Kidney epithelial cell (primary cell): ENCODE data around the gene SH2D2A. TPM values are rescaled to one million over a fixed set of nuclear protein-coding genes. Genes with fewer than 3 reads are reported as not detected.
A peak's percentile ranks its signal among the peaks of the same experiment; 100 is the strongest.

Experiments used
- DNase-seq: peaks from one replicate; pipeline ENCODE4 v3.0.0-alpha.2; 2010; ENCODE audit warnings: low read depth
- H3K27me3 ChIP-seq: 2 replicates; pipeline ENCODE4 v1.6.0; 2011; ENCODE audit warnings: low read length; ENCODE audit not compliant: control insufficient read depth, insufficient read depth
- H3K36me3 ChIP-seq: 2 replicates; pipeline ENCODE4 v1.5.1; 2011; ENCODE audit warnings: low read length; ENCODE audit not compliant: control insufficient read depth, insufficient read depth
- H3K4me3 ChIP-seq: 2 replicates; pipeline ENCODE4 v1.5.1; 2011; ENCODE audit warnings: low read depth, mild to moderate bottlenecking, control low read depth, low read length
- total RNA-seq: library from RNA; depleted of rRNA; stranded (reverse); fragments of >200 nt; gene quantifications from 2 replicates; pipeline ENCODE4 v1.2.3, GENCODE V29; 2015
- TF ChIP-seq, protein P1 (sequence below): IDR thresholded peaks from 2 replicates; pipeline ENCODE4 v1.5.1; 2011; ENCODE audit warnings: mild to moderate bottlenecking, moderate library complexity, low read length, control low read depth, inconsistent platforms; ENCODE audit not compliant: insufficient read depth, poor library complexity, severe bottlenecking

The SH2D2A gene
- total RNA-seq, 1 donor from 2014 or later, result 2.3 TPM

DNA sequence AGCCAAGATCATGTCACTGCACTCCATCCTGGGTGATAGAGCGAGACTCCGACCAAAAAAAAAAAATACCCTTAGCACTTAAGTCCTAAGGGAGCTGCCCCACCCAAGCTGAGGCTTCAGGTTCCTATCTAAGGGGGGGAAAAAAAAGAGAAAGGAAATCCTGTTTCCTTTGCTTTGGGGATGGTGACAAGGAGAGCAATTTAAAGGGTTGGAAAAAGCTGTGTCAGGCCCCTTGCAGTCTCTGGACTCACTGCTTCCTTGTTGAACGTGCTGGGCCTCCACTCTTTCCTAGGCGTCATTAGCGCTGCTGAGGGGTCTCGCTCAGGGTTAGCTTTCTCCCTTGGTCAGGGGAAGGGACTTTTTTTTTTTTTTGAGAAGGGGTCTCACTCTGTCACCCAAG lies 31.2 kb downstream of the SH2D2A start:
- DNase-seq, result no peak
- TF ChIP-seq, protein P1, sequence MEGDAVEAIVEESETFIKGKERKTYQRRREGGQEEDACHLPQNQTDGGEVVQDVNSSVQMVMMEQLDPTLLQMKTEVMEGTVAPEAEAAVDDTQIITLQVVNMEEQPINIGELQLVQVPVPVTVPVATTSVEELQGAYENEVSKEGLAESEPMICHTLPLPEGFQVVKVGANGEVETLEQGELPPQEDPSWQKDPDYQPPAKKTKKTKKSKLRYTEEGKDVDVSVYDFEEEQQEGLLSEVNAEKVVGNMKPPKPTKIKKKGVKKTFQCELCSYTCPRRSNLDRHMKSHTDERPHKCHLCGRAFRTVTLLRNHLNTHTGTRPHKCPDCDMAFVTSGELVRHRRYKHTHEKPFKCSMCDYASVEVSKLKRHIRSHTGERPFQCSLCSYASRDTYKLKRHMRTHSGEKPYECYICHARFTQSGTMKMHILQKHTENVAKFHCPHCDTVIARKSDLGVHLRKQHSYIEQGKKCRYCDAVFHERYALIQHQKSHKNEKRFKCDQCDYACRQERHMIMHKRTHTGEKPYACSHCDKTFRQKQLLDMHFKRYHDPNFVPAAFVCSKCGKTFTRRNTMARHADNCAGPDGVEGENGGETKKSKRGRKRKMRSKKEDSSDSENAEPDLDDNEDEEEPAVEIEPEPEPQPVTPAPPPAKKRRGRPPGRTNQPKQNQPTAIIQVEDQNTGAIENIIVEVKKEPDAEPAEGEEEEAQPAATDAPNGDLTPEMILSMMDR, result no peak
- H3K36me3 ChIP-seq, result no peaks in the 10 kb centered on the region

DNA sequence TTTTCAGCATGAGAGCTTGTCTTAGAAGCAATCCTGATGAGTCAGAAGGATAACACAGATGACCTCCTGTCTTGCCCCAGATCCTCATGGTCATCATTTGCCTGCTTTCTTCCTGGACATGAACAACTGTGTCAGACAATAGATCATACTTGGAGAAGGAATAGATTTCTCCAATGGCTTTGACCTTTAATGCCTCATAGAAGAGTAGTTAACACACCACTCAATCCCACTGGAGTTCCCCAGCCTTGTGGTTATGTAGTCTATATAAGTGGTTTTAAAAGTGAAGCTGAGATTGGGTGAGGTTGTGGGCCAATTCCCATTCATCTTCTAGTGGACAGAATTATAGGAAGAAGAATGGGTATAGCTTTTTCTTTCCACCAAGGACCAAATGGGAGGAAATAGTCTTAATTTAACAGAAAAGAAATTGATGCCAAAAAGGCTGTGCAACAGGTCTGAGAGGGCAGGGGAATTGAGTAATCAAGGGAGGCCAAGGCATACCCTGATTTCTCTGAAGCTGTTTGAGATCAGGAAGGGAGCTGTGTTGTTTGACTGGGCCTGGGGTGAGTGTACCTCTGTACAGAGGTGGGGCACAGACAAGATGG lies 35.0 kb downstream of the SH2D2A start:
- Histone ChIP-seq H3K4me3 (no peak overlapping the region), H3K27me3 (no peaks in the 10 kb centered on the region), H3K36me3 (no peaks in the 10 kb centered on the region)
- DNase-seq, result peak; percentile 42
- TF ChIP-seq, protein P1, result no peak

More for the DNA sequence above, 31.2 kb downstream of the SH2D2A start:
- H3K27me3 ChIP-seq, result no peaks in the 10 kb centered on the region
- H3K4me3 ChIP-seq, result no peak overlapping the region

DNA sequence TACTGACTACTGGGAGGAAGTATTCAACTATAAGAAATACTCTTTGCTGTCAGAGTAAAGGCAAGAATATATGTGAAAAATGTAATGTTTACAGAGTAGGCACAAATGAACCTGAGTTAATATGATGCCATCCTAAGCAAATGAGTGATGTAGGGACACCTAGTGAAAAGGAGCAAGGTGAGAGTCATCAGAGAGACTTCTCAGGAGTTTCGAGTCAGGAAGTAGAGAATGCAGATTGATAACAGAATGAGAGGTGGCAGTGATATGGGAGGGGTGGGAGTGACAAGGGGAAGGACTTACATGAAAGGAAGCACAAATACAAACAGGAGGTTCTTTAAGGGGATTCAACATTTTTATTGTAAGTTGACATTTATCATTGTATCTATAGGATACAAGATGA lies 39.1 kb downstream of the SH2D2A start:
- DNase-seq, result no peak
- Histone ChIP-seq H3K36me3 (no peaks in the 10 kb centered on the region), H3K27me3 (no peaks in the 10 kb centered on the region), H3K4me3 (no peak overlapping the region)
- TF ChIP-seq, protein P1, result no peak

DNA sequence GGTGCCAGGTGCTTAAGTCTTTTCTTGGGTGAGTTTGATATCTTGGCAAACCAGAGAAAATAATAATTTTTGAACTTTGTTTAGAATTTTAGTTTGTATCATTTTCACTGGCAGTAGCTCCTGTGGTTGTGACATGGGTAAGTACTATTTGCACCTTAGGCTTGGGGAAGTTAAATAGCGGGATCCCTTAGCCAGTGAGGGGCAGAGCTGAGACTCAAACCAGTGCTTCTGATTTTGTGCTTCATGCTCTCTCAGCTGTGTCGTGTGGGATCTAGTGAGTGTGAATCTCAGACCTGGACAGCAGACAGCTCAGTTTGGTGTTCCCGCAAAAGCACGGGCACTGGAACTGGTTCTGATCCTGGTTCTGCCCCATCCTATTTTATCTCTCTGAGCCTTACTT lies 39.7 kb downstream of the SH2D2A start:
- H3K36me3 ChIP-seq, result no peaks in the 10 kb centered on the region
- DNase-seq, result no peak
- no peaks in the 10 kb centered on the region for H3K27me3 ChIP-seq
- no peak overlapping the region for H3K4me3 ChIP-seq
- TF ChIP-seq, protein P1, result no peak

DNA sequence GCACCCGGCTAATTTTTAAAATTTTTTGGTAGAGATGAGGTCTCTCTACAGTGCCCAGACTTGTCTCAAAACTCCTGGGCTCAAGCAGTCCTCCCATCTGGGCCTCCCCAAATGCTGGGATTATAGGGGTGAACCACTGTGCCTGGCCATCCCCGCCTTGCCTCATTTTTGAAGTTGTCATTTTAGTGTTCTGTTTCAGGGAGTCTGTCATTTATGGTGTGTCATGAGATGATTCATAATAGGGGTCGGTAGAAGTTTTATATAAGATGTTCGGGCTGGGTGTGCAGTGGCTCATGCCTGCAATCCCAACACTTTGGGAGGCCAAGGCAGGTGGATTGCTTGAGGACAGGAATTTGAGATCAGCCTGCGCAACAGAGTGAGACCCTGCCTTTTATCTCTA lies 40.8 kb downstream of the SH2D2A start:
- TF ChIP-seq, protein P1, result no peak
- H3K36me3 ChIP-seq, result no peaks in the 10 kb centered on the region

DNA sequence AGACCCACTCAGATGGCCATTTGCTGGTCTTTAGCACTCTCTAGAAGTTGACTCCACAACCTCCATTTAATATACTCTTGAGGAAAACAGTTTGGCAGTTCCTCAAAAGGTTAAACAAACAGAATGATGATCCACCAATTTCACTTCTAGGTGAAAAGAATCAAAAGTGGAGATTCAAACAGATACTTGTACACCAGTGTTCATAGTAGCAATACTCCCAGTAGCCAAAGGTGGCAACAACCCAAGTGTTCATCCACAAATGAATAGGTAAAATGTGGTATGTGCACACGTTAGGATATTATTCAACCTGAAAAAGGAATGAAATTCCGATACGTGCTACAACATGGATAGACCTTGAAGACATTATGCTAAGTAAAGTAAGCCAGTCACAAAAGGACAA lies 43.0 kb downstream of the SH2D2A start:
- TF ChIP-seq, protein P1, result peak; percentile 8
- Histone ChIP-seq H3K36me3 (no peaks in the 10 kb centered on the region), H3K4me3 (no peak overlapping the region), H3K27me3 (no peaks in the 10 kb centered on the region)
- DNase-seq, result no peak

More for the DNA sequence above, 40.8 kb downstream of the SH2D2A start:
- Histone ChIP-seq H3K4me3 (no peak overlapping the region), H3K27me3 (no peaks in the 10 kb centered on the region)
- no peak for DNase-seq
